HL-60 (cell line): ENCODE results near the gene SLC17A8.

Experiments
- CTCF ChIP-seq: IDR thresholded peaks from one replicate; pipeline ENCODE4 v1.5.1; 2011; ENCODE audit warnings: low read length, control low read depth, inconsistent platforms; ENCODE audit not compliant: insufficient read depth
- POLR2AphosphoS5 ChIP-seq: IDR thresholded peaks from 2 replicates; pipeline ENCODE4 v1.6.1; 2012; ENCODE audit warnings: low read depth
- REST ChIP-seq: IDR thresholded peaks from 2 replicates; pipeline ENCODE4 v1.6.1; 2012; ENCODE audit warnings: low read depth; ENCODE audit not compliant: insufficient replicate concordance
- SPI1 ChIP-seq: IDR thresholded peaks from 2 replicates; pipeline ENCODE4 v1.6.1; 2012; ENCODE audit warnings: low read depth, mild to moderate bottlenecking, borderline replicate concordance

- TF ChIP-seq CTCF (no peak), REST (no peak), SPI1 (no peak), POLR2AphosphoS5 (no peak)
Observed at GRCh38 chr12:100439797-100440196, 82.9 kb downstream of the SLC17A8 start.
